Measurements from ENCODE around the gene SMARCA2. TPM values are rescaled to one million over a fixed set of nuclear protein-coding genes. Genes with fewer than 3 reads are reported as not detected.
A peak's percentile ranks its signal among the peaks of the same experiment; 100 is the strongest.

SMARCA2 gene
- total and polyA plus RNA-seq, 10 of the 15 experiments (the other 5 are each of a cell fraction or from before 2014, with no cell fraction given), result 100 to 392 (median 204) TPM

GRCh38 chr9:2208465-2208864, 193.3 kb downstream of the SMARCA2 start (continued):
- no peak for TF ChIP-seq MYB (IDR thresholded peaks at IDR 0.05; ENCODE audit: borderline replicate concordance, low read depth, low read length)
- no peak for TF ChIP-seq ZNF207 (IDR thresholded peaks at IDR 0.05; ENCODE audit: borderline replicate concordance)
- TF ChIP-seq, protein P1, sequence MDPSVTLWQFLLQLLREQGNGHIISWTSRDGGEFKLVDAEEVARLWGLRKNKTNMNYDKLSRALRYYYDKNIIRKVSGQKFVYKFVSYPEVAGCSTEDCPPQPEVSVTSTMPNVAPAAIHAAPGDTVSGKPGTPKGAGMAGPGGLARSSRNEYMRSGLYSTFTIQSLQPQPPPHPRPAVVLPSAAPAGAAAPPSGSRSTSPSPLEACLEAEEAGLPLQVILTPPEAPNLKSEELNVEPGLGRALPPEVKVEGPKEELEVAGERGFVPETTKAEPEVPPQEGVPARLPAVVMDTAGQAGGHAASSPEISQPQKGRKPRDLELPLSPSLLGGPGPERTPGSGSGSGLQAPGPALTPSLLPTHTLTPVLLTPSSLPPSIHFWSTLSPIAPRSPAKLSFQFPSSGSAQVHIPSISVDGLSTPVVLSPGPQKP (IDR thresholded peaks at IDR 0.05; ENCODE audit: low read depth, low read length), result no peak

- no peak overlapping the region for H3K9ac ChIP-seq (ENCODE audit: control insufficient read depth, insufficient read depth, low read length)
- H3K4me3 ChIP-seq, result no peak overlapping the region
- ATAC-seq, result peak; percentile 64
- DNase-seq (ENCODE audit: low read depth, low spot score), result no peak
- no peak overlapping the region; the same call in 1 of the 2 replicates for H3K4me2 ChIP-seq (ENCODE audit: control insufficient read depth, insufficient read depth)
- H3K27ac ChIP-seq (ENCODE audit: control insufficient read depth, insufficient read depth), result no peak overlapping the region; the same call in 1 of the 2 replicates
- H3K9me3 ChIP-seq (replicated peaks; ENCODE audit: control insufficient read depth, insufficient read depth, low read length), result no peaks in the 10 kb centered on the region
- in situ Hi-C loops (cut with MboI) (no loop called here), intact Hi-C loops (cut with micrococcal nuclease; ENCODE audit: unreplicated experiment) (no loop called here)
- no peak for FAIRE-seq
- peaks cover 10% of the 10 kb centered on the region for H3K4me1 ChIP-seq (ENCODE audit: control insufficient read depth, insufficient read depth, low read length)
- H2AFZ ChIP-seq (ENCODE audit: control insufficient read depth, low read depth, low read length), result peak overlapping the region; percentile 36; the same call in 1 of the 2 replicates
- no peaks in the 10 kb centered on the region for H3K27me3 ChIP-seq (replicated peaks in 1 of 2; ENCODE audit: control insufficient read depth in 2 of 2, insufficient read depth in 2 of 2, low read length in 1 of 2)
- TF ChIP-seq PBX3 (IDR thresholded peaks at IDR 0.05; ENCODE audit: insufficient replicate concordance, low read depth, low read length) (no peak), STAT3 (IDR thresholded peaks at IDR 0.05; ENCODE audit: low read depth, low read length) (no peak), ATF3 (IDR thresholded peaks at IDR 0.05; ENCODE audit: borderline replicate concordance, extremely low read depth, low read depth, low read length) (no peak), SUZ12 (IDR thresholded peaks at IDR 0.05; ENCODE audit: unreplicated experiment) (no peak), SREBF2 (IDR thresholded peaks at IDR 0.05; ENCODE audit: low read length) (no peak), EP300 (IDR thresholded peaks at IDR 0.05; ENCODE audit: borderline replicate concordance in 1 of 2, control insufficient read depth in 1 of 2, low read depth in 2 of 2, low read length in 2 of 2) (no peak), GABPA (IDR thresholded peaks at IDR 0.05; ENCODE audit: low read depth) (no peak), JUNB (IDR thresholded peaks at IDR 0.05) (no peak), MLLT1 (IDR thresholded peaks at IDR 0.05) (no peak)
- ChIA-PET SMC1A (ENCODE audit: uncharacterized antibody, unreplicated experiment) (interaction anchor here (1.0 to 1.1 kb wide), 2 partner anchors 11 to 25 kb away, joined by 3 to 4 read pairs; no protein-coding TSS in a partner anchor), CTCF (no interaction called here), RAD21 (ENCODE audit: unreplicated experiment) (no interaction called here), POLR2A (no interaction called here)
- H4K20me1 ChIP-seq (ENCODE audit: control insufficient read depth, insufficient read depth), result no peaks in the 10 kb centered on the region
- no TSS peak for BruUV-seq (replicated peaks)
- no peaks in the 10 kb centered on the region for H3K36me3 ChIP-seq (ENCODE audit: control insufficient read depth in 2 of 2, insufficient read depth in 2 of 2, low read length in 1 of 2)
- no peaks in the 10 kb centered on the region for H3K79me2 ChIP-seq (ENCODE audit: control insufficient read depth, insufficient read depth, low read length)
Measured at GRCh38 chr9:2208991-2209390, 193.8 kb downstream of the SMARCA2 start.

Measured in GM12878 (cell line).